D721Med (cell line): ENCODE measurements around the gene ZNF189.

Source experiments
- DNase-seq: peaks from one replicate; pipeline ENCODE4 v3.0.0; 2011; ENCODE audit warnings: low spot score; ENCODE audit not compliant: insufficient read length
- FAIRE-seq: peaks from 2 replicates; lab custom pipeline; 2011; peaks lifted over from hg19 to GRCh38; lab: Jason Lieb, UNC
- TF ChIP-seq, protein P1 (sequence below): IDR thresholded peaks from 2 replicates; pipeline ENCODE4 v1.5.1; 2012; ENCODE audit warnings: mild to moderate bottlenecking, control low read depth; ENCODE audit not compliant: insufficient read depth; ENCODE audit errors: missing control alignments

Gene ZNF189

DNA sequence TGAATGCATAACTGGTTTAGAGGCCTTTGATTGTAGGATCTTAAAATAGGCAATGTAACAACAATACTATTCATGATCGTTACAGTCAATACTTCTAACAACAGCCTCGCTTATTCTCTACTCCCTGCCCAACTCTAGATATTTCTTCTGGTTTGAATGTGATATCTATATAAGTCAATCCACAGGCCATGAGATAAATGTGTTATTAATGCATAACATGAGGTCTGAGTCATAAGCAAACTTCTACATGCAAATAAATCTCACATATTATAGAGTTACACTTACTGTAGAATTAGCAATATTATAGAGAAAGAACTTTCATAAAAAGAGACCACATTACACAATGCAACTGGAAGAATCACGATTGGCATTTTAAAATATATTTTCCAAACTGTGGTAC is 39.9 kb downstream of the ZNF189 start:
- DNase-seq (no peak), FAIRE-seq (no peak)
- TF ChIP-seq, protein P1, sequence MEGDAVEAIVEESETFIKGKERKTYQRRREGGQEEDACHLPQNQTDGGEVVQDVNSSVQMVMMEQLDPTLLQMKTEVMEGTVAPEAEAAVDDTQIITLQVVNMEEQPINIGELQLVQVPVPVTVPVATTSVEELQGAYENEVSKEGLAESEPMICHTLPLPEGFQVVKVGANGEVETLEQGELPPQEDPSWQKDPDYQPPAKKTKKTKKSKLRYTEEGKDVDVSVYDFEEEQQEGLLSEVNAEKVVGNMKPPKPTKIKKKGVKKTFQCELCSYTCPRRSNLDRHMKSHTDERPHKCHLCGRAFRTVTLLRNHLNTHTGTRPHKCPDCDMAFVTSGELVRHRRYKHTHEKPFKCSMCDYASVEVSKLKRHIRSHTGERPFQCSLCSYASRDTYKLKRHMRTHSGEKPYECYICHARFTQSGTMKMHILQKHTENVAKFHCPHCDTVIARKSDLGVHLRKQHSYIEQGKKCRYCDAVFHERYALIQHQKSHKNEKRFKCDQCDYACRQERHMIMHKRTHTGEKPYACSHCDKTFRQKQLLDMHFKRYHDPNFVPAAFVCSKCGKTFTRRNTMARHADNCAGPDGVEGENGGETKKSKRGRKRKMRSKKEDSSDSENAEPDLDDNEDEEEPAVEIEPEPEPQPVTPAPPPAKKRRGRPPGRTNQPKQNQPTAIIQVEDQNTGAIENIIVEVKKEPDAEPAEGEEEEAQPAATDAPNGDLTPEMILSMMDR, result no peak

DNA sequence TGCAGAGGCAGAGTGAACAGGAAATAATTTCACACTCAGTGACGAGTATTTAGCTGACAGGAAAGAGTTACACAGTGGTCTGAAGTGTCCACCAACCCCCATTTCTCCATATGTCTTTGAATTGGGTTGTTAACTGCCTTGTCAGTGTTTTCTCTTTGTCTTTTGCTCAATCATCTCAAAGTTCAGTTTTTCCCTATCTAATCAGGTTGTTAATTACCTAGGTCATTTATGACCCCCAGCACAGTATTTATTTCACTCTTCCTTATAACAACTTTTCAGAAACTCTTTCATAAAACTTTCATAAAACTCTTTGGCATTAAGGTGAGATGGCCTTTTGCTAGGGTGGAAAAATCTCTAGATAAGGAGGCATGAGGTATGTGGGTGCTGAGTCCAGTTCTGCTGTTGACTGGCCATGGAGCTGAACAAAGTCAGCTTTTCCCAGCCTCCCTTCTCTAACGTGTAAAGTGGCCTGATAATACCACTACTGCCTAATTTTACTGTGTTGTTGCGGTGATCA is 42.1 kb downstream of the ZNF189 start:
- no peak for FAIRE-seq
- DNase-seq, result no peak
- TF ChIP-seq, protein P1, result no peak

DNA sequence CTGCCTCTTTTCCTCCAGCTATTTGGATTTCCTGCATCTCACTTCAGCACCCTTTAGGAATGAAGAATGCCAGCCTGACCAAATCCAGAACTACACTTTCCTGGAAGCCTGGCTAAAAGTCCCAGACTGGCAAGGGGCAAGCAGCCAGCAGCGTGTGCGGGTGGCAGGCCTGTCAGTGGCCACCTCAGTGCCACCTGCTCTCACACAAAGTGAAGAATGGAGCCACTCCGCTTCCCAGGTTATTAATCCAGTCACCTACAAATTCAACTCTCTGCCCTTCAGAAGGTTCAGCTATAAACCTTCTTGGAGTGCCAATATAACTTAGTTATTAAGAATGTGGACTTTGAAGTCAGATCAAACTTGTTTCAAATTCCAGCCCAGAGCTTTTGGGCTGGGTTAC is 43.7 kb downstream of the ZNF189 start:
- no peak for DNase-seq
- TF ChIP-seq, protein P1, result no peak
- FAIRE-seq, result no peak

DNA sequence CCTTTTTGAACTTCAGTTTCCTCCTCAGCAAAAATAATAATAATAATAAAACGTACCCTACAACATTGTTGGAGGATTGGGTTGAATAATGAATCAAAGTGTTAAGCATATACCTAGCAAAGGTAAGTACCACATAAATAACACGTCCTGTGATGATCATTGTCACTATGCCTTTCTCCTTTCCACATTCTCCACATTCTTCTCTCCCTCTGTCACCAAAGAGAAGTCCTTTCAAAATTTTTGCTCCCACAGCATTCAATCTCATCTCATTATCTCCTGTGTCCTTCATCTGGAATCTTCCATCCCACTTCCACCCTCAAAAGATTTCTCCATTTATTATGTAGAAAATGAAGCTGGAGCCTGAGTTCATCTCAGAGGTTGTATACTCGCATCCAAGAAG is 44.1 kb downstream of the ZNF189 start:
- TF ChIP-seq, protein P1, result no peak
- no peak for FAIRE-seq
- no peak for DNase-seq

DNA sequence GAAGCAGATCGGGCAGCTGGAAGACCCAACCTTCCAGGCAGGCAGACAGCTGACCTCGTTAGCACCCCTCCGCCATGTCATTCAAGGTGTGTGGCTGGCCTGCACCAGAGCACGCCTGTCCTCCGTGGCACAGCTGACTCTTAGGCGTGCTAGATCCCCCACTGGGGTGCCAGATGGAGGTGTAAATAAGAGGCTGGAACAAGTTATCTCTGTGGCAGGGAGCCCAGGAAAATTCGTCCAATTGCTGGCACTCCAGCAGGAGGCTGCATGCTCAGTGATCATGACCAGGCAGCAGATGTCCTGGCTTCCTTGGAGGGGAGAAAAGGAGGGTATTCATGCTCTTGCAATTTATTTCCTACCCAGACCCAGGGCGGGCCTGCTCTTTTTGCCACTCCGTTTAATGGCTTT is 44.7 kb downstream of the ZNF189 start:
- TF ChIP-seq, protein P1, result no peak
- FAIRE-seq (no peak), DNase-seq (no peak)

DNA sequence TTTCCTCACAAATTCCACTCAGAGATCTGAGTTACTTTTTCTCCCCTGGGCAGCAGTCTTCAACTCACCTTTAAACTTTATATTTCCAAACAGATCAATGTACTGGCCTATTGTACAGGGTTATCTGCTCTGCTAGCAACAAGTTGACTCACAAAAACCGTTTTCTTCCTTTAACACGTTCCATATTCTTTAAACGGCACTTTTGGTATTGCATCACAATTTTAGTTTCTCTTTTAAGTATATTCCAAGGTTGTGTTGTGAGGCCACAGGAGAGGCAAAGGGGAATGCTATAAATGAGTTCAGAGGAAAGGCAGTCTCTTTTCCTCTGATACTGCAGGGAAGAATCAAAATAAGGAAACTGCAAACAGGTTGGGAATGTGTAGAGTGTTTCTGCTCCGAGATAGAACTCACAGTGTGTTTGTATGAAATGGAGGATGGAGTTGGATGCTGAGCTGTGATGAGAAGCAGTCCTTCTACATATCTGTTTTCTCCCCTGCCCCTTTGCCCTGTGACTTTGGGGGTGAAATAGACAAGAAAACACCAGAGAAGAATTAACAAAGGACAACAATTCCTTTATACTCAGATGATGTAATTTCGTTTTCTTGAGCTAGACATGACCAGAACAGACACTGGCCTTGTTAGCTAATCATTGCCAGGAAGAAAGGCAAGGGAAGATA is 46.8 kb downstream of the ZNF189 start:
- DNase-seq, result no peak
- FAIRE-seq, result no peak
- TF ChIP-seq, protein P1, result no peak

DNA sequence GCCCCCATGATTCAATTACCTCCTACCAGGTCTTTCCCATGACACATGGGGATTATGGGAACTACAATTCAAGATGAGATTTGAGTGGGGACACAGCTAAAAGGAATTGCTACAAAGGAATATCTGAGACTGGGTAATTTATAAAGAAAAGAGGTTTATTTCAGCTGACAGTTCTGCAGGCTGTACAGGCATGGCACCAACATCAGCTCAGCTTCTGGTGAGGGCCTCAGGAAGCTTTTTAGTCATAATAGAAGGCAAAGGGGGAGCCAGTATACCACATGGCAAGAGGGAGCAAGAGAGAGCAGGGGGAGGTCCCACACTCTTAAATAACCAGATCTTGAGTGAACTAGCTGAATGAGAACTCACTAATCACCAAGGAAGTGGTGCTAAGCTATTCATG is 48.1 kb downstream of the ZNF189 start:
- no peak for DNase-seq
- TF ChIP-seq, protein P1, result no peak
- no peak for FAIRE-seq
